ENCODE data around the gene CCDC82. TPM values are rescaled to one million over a fixed set of nuclear protein-coding genes. Genes with fewer than 3 reads are reported as not detected.

Gene CCDC82
- polyA plus RNA-seq, 2 of the 4 experiments (the other 2 are of a cell fraction) = 17.6 to 27.6 TPM

DNA sequence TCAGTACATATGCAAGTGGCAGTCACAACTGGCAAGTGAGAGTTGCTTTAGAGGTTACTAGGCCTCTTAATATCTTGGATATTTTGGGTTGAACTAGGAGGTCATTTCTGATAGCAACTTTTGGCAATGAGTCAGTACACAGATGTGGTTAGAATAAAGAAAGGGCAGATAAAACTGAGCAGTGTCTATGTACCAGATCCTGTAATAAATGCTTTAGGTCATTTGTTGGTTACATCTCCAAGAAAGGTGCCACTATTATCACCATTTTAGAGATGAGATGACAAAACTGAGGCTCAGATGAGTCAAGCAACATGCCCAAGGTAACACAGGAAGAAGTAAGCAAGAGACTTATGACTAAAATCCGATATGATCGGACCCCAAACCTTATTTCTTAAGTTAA is 71.7 kb downstream of the CCDC82 start:
- no peak overlapping the region for H3K4me2 ChIP-seq
- no peak overlapping the region for H3K4me3 ChIP-seq
- FAIRE-seq (no peak), ATAC-seq (no peak), DNase-seq (ENCODE audit: low read depth in 1 of 2, low spot score in 1 of 2) (no peak)
- H3K4me1 ChIP-seq = peaks cover 15% of the 10 kb centered on the region
- no peaks in the 10 kb centered on the region for H3K9me3 ChIP-seq
- CTCF ChIA-PET = no interaction called here
- WGBS (ENCODE audit: missing lambda C conversion rate) = 89% methylated on average over 2 of the region's 2 CpGs
- POLR2A ChIA-PET = no interaction called here
- no peak overlapping the region for H3K27ac ChIP-seq
- TF ChIP-seq ZNF302 (CRISPR knock-in tag; IDR thresholded peaks at IDR 0.05) = no peak

DNA sequence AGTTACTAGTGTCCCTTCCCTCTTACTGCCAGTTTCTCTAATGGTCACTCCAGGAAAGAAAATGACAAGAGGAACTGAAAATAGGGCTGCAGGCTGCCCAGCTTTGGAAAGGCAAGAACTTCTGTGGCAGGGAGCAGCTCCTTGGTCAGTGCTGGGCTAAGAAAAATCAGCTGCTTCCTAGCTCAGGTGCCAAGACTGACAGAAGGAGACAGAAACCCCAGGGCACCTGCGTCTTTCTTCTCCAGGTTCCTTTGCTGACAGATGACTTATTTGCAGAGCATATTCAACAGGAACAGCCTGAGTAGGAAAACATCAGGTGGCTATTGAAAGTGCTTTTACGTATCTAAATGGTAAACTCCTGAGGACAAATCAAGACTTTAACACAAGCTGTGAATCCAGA is 72.1 kb downstream of the CCDC82 start:
- TF ChIP-seq, protein P1, sequence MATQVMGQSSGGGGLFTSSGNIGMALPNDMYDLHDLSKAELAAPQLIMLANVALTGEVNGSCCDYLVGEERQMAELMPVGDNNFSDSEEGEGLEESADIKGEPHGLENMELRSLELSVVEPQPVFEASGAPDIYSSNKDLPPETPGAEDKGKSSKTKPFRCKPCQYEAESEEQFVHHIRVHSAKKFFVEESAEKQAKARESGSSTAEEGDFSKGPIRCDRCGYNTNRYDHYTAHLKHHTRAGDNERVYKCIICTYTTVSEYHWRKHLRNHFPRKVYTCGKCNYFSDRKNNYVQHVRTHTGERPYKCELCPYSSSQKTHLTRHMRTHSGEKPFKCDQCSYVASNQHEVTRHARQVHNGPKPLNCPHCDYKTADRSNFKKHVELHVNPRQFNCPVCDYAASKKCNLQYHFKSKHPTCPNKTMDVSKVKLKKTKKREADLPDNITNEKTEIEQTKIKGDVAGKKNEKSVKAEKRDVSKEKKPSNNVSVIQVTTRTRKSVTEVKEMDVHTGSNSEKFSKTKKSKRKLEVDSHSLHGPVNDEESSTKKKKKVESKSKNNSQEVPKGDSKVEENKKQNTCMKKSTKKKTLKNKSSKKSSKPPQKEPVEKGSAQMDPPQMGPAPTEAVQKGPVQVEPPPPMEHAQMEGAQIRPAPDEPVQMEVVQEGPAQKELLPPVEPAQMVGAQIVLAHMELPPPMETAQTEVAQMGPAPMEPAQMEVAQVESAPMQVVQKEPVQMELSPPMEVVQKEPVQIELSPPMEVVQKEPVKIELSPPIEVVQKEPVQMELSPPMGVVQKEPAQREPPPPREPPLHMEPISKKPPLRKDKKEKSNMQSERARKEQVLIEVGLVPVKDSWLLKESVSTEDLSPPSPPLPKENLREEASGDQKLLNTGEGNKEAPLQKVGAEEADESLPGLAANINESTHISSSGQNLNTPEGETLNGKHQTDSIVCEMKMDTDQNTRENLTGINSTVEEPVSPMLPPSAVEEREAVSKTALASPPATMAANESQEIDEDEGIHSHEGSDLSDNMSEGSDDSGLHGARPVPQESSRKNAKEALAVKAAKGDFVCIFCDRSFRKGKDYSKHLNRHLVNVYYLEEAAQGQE (IDR thresholded peaks at IDR 0.05) = no peak
- TF ChIP-seq, protein P2, sequence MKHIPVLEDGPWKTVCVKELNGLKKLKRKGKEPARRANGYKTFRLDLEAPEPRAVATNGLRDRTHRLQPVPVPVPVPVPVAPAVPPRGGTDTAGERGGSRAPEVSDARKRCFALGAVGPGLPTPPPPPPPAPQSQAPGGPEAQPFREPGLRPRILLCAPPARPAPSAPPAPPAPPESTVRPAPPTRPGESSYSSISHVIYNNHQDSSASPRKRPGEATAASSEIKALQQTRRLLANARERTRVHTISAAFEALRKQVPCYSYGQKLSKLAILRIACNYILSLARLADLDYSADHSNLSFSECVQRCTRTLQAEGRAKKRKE (CRISPR knock-in tag; IDR thresholded peaks at IDR 0.05; ENCODE audit: low read depth) = no peak
- TF ChIP-seq HOXB5 (CRISPR knock-in tag; IDR thresholded peaks at IDR 0.05) = no peak
- TF ChIP-seq HOXB13 (CRISPR knock-in tag; IDR thresholded peaks at IDR 0.05; ENCODE audit: low read depth) = no peak
- no peak for TF ChIP-seq RARB (CRISPR knock-in tag; IDR thresholded peaks at IDR 0.05)
- TF ChIP-seq NPAS2 (CRISPR knock-in tag; IDR thresholded peaks at IDR 0.05; ENCODE audit: borderline replicate concordance) = no peak
- no peak for TF ChIP-seq EP300 (IDR thresholded peaks at IDR 0.05)
- no peak for TF ChIP-seq CHD2 (IDR thresholded peaks at IDR 0.05; ENCODE audit: low read length, partially characterized antibody)
- TF ChIP-seq MAFK (IDR thresholded peaks at IDR 0.05; ENCODE audit: partially characterized antibody) = no peak
- TF ChIP-seq CHD4 (IDR thresholded peaks at IDR 0.05; ENCODE audit: borderline replicate concordance) = no peak
- H3K9me3 ChIP-seq = no peaks in the 10 kb centered on the region
- FAIRE-seq (no peak), ATAC-seq (no peak), DNase-seq (ENCODE audit: low read depth in 1 of 2, low spot score in 1 of 2) (no peak)
- H3K27ac ChIP-seq = no peak overlapping the region
- POLR2A ChIA-PET = no interaction called here
- peaks cover 17% of the 10 kb centered on the region for H3K4me1 ChIP-seq
- WGBS (ENCODE audit: missing lambda C conversion rate) = 90% methylated on average over 2 of the region's 2 CpGs
- CTCF ChIA-PET = no interaction called here
- no peak overlapping the region for H3K4me2 ChIP-seq
- no peak overlapping the region for H3K4me3 ChIP-seq

DNA sequence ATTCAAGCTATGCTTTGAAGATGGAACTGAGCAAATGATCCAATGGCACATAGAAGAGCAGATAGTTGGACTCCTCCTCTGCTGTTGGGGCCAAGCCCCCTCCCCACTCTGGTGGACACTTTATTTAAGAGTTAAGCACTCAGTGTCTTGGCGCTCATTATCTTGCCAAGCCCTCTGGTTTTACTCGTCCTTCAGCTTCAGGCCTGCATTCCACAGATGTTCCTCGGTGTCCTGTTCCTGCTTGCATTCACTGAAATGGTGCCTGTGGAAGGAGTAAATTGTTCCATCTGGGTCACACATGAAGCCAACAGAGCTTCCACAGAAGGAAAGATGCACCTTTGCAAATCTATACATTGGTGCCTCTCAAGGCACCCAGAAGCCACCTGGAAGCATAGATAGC is 72.8 kb downstream of the CCDC82 start:
- no peak for ATAC-seq
- no peak for FAIRE-seq
- Histone ChIP-seq H3K4me3 (no peak overlapping the region), H3K4me1 (peaks cover 24% of the 10 kb centered on the region), H3K4me2 (no peak overlapping the region), H3K27ac (no peak overlapping the region), H3K9me3 (no peaks in the 10 kb centered on the region)
- 93% methylated on average over 3 of the region's 3 CpGs for WGBS (ENCODE audit: missing lambda C conversion rate)
- TF ChIP-seq, protein P3, sequence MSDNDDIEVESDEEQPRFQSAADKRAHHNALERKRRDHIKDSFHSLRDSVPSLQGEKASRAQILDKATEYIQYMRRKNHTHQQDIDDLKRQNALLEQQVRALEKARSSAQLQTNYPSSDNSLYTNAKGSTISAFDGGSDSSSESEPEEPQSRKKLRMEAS (IDR thresholded peaks at IDR 0.05) = no peak
- TF ChIP-seq, protein P4, sequence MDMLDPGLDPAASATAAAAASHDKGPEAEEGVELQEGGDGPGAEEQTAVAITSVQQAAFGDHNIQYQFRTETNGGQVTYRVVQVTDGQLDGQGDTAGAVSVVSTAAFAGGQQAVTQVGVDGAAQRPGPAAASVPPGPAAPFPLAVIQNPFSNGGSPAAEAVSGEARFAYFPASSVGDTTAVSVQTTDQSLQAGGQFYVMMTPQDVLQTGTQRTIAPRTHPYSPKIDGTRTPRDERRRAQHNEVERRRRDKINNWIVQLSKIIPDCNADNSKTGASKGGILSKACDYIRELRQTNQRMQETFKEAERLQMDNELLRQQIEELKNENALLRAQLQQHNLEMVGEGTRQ (IDR thresholded peaks at IDR 0.05) = no peak
- TF ChIP-seq SMC3 (IDR thresholded peaks at IDR 0.05) = no peak
- TF ChIP-seq HOXB5 (CRISPR knock-in tag; IDR thresholded peaks at IDR 0.05) = no peak
- no peak for TF ChIP-seq CHD4 (IDR thresholded peaks at IDR 0.05; ENCODE audit: borderline replicate concordance)
- TF ChIP-seq RNF2 (IDR thresholded peaks at IDR 0.05; ENCODE audit: borderline replicate concordance, low read depth) = no peak
- TF ChIP-seq ZSCAN20 (CRISPR knock-in tag; IDR thresholded peaks at IDR 0.05) = no peak
- no peak for TF ChIP-seq FOXS1 (CRISPR knock-in tag; IDR thresholded peaks at IDR 0.05)
- TF ChIP-seq NFE2L2 (conservative IDR thresholded peaks at IDR 0.05; ENCODE audit: low read length) = no peak
- TF ChIP-seq POLR2A (IDR thresholded peaks at IDR 0.05; ENCODE audit: low read length) = no peak
- no peak for TF ChIP-seq ESRRA (IDR thresholded peaks at IDR 0.05; ENCODE audit: borderline replicate concordance, low read length)
- TF ChIP-seq KDM5A (IDR thresholded peaks at IDR 0.05) = no peak
- no peak for TF ChIP-seq GATA3 (IDR thresholded peaks at IDR 0.05; ENCODE audit: borderline replicate concordance)
- no peak for TF ChIP-seq RFX5 (IDR thresholded peaks at IDR 0.05)
- TF ChIP-seq BHLHE40 (IDR thresholded peaks at IDR 0.05; ENCODE audit: low read depth, low read length) = no peak
- ChIA-PET CTCF (no interaction called here), POLR2A (no interaction called here)
- DNase-seq (ENCODE audit: low read depth in 1 of 2, low spot score in 1 of 2) = no peak

All from A549 (cell line).